Raji (cell line): ENCODE data around the gene CAPN14.

Experiments used
- POLR2A ChIP-seq: IDR thresholded peaks from 2 replicates; pipeline ENCODE4 v1.6.1; 2011; ENCODE audit warnings: low read depth, low read length, control low read depth; ENCODE audit not compliant: insufficient read depth

Gene CAPN14

DNA sequence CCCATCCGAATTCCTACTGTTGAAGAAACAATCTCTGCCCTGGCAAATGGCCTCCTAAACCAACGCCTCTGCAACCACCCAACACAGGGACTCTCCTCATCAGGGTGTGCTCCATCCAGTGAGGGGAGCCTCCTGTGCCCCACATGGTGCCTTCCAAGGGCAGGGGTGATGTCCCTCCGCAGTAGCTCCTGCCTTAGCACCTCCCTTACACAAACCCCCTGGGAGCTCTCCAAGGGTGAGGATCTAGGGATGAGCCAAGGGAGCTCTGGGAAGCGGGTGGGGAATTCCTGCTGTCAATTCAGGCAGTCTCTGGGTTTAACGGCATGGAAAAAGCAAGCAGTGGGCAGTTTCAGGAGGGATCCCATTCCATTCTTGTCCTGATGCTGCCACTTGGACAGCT is 82.8 kb downstream of the CAPN14 start:
- TF ChIP-seq POLR2A: no peak

DNA sequence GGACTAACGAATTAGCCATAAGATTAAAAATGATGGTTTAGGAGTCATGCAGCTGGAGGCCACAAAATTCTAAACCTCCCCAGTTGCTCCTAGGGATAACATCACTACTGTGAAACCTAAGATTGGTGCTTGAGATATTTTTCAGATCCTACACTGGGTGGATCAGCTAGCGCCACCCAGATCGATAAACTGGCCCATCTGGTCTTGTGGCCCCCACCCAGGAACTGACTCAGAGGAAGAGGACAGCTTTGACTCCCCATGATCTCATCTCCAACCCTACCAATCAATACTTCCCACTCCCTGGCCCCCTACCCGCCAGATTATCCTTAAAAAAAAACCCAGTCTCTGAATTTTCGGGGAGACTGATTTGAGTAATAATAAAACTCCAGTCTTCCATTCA is 84.5 kb downstream of the CAPN14 start:
- TF ChIP-seq POLR2A: no peak

DNA sequence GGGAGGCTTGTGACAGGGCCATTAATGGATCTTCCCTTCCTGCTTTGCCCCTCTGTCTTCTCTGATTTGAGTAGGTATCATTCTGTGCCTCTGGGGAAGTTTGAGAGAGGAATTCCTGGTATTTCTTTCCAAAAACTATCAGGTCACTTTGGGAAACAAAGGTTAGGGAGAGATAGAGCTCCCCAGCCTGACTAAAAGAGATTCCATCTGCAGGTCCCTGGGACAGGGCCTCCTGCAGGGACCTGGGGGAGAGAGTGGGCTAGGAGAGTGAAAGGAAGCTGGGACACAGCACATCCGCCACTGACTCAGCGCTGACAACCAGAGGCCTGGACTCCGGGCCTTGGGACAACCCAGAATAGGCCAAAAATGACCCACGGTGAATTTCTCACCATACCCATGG is 85.4 kb downstream of the CAPN14 start:
- TF ChIP-seq POLR2A: no peak

DNA sequence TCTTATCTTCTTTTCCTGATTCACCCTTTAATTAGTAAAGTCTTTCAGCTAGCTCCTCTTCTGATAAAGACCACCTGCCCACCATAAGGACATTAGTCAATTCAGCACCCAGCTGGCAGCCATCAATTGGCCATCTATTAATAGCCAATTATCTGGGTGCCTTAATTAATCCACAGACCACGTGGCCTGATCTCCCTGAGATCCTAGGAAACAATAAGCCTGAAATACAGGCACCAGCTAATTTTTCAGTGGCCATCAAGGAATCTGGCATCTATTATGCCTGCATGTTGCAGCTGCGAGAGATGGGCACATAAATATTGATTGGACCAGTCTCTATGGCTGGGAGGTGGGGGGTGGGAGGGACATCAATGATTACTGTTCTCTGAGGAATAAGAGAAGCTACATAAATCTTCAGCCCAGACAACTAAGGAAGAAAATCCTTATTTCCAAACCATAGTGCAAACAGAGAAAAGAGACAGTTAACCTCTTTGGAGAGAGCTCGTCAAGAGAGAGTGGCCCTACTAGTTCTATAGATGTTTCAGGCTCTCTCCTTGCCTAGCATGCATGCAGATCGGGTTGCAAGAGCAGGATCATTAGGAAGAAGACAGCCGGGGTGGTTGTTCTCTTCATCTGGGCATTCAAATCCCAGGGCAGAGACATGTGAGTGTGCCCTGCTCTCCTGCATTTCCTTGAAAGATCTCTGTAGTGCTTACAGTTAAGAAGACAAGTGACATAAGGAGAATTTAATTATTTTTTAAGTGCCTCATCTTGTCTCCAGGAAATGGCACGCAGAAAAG is 87.7 kb downstream of the CAPN14 start:
- no peak for TF ChIP-seq POLR2A

DNA sequence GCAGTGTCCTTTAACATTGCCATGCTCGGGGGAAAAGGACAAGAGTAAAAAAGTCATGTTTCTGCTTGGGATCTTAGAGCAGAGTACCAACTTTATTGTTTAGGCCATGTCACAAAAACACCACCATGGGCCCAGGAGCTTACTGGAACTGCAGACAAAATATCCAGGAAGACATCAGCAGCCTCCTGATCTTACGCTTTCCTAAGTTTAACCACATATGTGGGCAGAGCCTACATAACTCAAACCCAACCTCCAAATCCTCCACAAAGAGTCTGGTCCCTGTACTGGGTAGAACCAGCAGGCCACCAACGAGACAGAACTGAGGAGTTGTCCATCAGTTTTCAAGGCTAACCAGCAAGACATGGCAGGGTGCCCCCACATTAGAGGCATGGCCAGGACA is 89.4 kb downstream of the CAPN14 start:
- TF ChIP-seq POLR2A: no peak

DNA sequence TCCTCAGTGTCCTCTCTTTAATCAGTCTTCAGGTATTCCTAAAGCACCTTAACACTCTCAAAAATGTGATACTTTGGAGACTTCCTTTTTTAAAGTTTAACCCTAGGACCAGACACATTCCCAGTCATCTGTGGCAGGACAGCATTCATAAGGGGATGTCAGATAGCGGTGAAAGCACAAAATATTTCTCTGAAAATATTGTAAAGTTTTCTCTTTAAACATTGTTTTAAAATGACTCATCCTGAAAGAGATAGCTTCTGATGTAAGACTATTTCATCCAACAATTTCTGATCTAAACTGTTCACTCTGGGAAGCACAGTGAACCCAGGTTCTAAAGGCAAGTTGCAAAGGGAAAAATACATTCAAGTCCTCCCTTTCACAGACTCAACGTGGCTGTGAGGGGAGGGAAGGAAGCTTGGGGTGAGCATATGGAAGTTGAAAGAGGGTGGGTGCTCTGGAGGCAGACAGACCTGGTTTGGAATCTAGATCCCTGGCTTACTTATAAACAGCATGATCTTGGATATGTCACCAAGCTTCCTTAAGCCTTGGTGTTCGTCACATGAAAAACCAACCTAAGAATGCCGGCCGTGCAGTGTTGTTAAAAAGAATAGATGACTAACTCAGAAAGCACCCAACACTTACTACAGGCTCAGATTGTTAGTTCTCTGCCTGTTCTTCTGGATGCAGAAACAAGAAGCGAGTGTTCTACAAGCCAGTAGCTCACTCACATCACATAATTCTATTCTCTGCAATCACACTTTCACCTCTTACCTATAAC is 91.2 kb downstream of the CAPN14 start:
- no peak for TF ChIP-seq POLR2A

DNA sequence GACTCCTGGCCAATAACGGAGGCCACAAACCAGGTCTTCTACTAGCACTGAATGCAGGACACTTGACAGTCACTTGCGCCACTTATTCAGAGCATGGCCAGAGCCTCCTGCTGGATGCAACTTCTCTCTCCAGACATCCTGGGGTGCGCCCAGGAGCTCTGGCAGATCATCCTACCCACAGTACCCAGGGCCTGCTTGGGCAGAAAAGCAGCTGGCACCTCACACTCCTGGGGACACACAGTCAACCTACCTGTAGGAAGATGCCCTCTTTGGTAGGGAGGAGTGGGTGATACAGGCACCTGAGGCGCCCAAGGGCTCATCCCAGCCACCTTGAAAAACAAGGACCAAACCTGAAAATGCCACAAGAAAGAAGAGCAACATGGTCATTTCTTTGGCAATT is 92.4 kb downstream of the CAPN14 start:
- no peak for TF ChIP-seq POLR2A
